ENCODE data around the gene HECW1.

GRCh38 chr7:43208242-43208641 is 95.8 kb downstream of the HECW1 start:
- TF ChIP-seq, protein P1, sequence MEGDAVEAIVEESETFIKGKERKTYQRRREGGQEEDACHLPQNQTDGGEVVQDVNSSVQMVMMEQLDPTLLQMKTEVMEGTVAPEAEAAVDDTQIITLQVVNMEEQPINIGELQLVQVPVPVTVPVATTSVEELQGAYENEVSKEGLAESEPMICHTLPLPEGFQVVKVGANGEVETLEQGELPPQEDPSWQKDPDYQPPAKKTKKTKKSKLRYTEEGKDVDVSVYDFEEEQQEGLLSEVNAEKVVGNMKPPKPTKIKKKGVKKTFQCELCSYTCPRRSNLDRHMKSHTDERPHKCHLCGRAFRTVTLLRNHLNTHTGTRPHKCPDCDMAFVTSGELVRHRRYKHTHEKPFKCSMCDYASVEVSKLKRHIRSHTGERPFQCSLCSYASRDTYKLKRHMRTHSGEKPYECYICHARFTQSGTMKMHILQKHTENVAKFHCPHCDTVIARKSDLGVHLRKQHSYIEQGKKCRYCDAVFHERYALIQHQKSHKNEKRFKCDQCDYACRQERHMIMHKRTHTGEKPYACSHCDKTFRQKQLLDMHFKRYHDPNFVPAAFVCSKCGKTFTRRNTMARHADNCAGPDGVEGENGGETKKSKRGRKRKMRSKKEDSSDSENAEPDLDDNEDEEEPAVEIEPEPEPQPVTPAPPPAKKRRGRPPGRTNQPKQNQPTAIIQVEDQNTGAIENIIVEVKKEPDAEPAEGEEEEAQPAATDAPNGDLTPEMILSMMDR (conservative IDR thresholded peaks at IDR 0.05; ENCODE audit: low read depth in 2 of 2): no peak
- TF ChIP-seq EZH2 (IDR thresholded peaks at IDR 0.05; ENCODE audit: low read depth, unreplicated experiment) (no peak), NANOG (IDR thresholded peaks at IDR 0.05; ENCODE audit: borderline replicate concordance) (no peak), POLR2AphosphoS5 (IDR thresholded peaks at IDR 0.05; ENCODE audit: low read depth) (no peak), EZH2phosphoT487 (IDR thresholded peaks at IDR 0.05; ENCODE audit: unreplicated experiment) (no peak), REST (IDR thresholded peaks at IDR 0.05; ENCODE audit: unreplicated experiment) (no peak), JUNB (IDR thresholded peaks at IDR 0.05; ENCODE audit: unreplicated experiment) (no peak), ZNF114 (CRISPR knock-in tag; IDR thresholded peaks at IDR 0.05) (no peak), CREB1 (CRISPR knock-in tag; IDR thresholded peaks at IDR 0.05; ENCODE audit: low read depth) (no peak), ZNF331 (CRISPR knock-in tag; IDR thresholded peaks at IDR 0.05; ENCODE audit: low read depth) (no peak), STAT1 (IDR thresholded peaks at IDR 0.05; ENCODE audit: unreplicated experiment) (no peak)
- TF ChIP-seq, protein P2, sequence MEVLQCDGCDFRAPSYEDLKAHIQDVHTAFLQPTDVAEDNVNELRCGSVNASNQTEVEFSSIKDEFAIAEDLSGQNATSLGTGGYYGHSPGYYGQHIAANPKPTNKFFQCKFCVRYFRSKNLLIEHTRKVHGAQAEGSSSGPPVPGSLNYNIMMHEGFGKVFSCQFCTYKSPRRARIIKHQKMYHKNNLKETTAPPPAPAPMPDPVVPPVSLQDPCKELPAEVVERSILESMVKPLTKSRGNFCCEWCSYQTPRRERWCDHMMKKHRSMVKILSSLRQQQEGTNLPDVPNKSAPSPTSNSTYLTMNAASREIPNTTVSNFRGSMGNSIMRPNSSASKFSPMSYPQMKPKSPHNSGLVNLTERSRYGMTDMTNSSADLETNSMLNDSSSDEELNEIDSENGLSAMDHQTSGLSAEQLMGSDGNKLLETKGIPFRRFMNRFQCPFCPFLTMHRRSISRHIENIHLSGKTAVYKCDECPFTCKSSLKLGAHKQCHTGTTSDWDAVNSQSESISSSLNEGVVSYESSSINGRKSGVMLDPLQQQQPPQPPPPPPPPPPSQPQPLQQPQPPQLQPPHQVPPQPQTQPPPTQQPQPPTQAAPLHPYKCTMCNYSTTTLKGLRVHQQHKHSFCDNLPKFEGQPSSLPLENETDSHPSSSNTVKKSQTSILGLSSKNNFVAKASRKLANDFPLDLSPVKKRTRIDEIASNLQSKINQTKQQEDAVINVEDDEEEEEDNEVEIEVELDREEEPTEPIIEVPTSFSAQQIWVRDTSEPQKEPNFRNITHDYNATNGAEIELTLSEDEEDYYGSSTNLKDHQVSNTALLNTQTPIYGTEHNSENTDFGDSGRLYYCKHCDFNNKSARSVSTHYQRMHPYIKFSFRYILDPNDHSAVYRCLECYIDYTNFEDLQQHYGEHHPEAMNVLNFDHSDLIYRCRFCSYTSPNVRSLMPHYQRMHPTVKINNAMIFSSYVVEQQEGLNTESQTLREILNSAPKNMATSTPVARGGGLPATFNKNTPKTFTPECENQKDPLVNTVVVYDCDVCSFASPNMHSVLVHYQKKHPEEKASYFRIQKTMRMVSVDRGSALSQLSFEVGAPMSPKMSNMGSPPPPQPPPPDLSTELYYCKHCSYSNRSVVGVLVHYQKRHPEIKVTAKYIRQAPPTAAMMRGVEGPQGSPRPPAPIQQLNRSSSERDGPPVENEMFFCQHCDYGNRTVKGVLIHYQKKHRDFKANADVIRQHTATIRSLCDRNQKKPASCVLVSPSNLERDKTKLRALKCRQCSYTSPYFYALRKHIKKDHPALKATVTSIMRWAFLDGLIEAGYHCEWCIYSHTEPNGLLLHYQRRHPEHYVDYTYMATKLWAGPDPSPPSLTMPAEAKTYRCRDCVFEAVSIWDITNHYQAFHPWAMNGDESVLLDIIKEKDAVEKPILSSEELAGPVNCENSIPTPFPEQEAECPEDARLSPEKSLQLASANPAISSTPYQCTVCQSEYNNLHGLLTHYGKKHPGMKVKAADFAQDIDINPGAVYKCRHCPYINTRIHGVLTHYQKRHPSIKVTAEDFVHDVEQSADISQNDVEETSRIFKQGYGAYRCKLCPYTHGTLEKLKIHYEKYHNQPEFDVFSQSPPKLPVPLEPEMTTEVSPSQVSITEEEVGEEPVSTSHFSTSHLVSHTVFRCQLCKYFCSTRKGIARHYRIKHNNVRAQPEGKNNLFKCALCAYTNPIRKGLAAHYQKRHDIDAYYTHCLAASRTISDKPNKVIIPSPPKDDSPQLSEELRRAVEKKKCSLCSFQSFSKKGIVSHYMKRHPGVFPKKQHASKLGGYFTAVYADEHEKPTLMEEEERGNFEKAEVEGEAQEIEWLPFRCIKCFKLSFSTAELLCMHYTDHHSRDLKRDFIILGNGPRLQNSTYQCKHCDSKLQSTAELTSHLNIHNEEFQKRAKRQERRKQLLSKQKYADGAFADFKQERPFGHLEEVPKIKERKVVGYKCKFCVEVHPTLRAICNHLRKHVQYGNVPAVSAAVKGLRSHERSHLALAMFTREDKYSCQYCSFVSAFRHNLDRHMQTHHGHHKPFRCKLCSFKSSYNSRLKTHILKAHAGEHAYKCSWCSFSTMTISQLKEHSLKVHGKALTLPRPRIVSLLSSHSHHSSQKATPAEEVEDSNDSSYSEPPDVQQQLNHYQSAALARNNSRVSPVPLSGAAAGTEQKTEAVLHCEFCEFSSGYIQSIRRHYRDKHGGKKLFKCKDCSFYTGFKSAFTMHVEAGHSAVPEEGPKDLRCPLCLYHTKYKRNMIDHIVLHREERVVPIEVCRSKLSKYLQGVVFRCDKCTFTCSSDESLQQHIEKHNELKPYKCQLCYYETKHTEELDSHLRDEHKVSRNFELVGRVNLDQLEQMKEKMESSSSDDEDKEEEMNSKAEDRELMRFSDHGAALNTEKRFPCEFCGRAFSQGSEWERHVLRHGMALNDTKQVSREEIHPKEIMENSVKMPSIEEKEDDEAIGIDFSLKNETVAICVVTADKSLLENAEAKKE (CRISPR knock-in tag; IDR thresholded peaks at IDR 0.05): no peak
